Pancreas (tissue), 10 donors: ENCODE measurements around the gene MYO1E. TPM values are rescaled to one million over a fixed set of nuclear protein-coding genes. Genes with fewer than 3 reads are reported as not detected.

Experiments used
- ATAC-seq, 4 donors: fragments of 200-7000 bp; cut with Tn5 transposase; one replicate each; pipeline versions ENCODE4 v1.8.0 to v1.9.1; 2020; ENCODE audit warnings: mild to moderate bottlenecking in 4 of 4, moderate library complexity in 4 of 4
- DNase-seq, 6 donors: peaks; one replicate each; pipeline ENCODE4 v3.0.0-alpha.2; 2020
- FAIRE-seq: peaks from 2 replicates; lab custom pipeline; 2012; peaks lifted over from hg19 to GRCh38; lab: Jason Lieb, UNC
- H3K27ac ChIP-seq, 4 donors: fragments of 200-600 bp; sonication (generic); 1 replicate in 3 of 4; 2 replicates in 1 of 4; pipeline versions ENCODE4 v1.5.0 to v1.8.0; 2020
- H3K27me3 ChIP-seq, 4 donors: fragments of 200-600 bp; one replicate each; pipeline ENCODE4 v1.8.0; 2021
- H3K36me3 ChIP-seq, 3 donors: fragments of 200-600 bp; sonication (generic) in 1 of 3; one replicate each; pipeline versions ENCODE4 v1.5.0 to v1.8.0; 2020 to 2021
- H3K4me1 ChIP-seq, 3 donors: fragments of 200-600 bp; one replicate each; pipeline ENCODE4 v1.8.0; 2021
- H3K4me3 ChIP-seq, 4 donors: fragments of 200-600 bp; sonication (generic) in 2 of 4; one replicate each; pipeline versions ENCODE4 v1.5.0 to v1.8.0; 2020 to 2021
- H3K9me3 ChIP-seq, 4 donors: fragments of 200-600 bp; one replicate each; pipeline ENCODE4 v1.8.0; 2021
- CTCF ChIP-seq, 4 donors: fragments of 200-600 bp; sonication (generic) in 3 of 4; IDR thresholded peaks; one replicate each; pipeline versions ENCODE4 v1.5.0 to v1.8.0; 2021; ENCODE audit warnings: antibody characterized with exemption in 4 of 4
- WGBS, 2 donors: extraction: QIAGEN DNeasy Blood & Tissue Kit; methylation state at CpG; one replicate each; pipeline ENCODE4 v1.1.7; 2013; 5-methylcytosine and 5-hydroxymethylcytosine counted together
- intact Hi-C, 3 donors: fragments of 100-400 bp; cut with DNase I; formaldehyde crosslinking; loops; one replicate each; pipeline versions ENCODE4 v1.11.1 to v1.14.2; 2022
- polyA plus RNA-seq, 2 donors: library from polyadenylated mRNA; stranded (reverse); fragments of 200-250 nt; gene quantifications; one replicate each; pipeline ENCODE4 v1.2.3, GENCODE V29; 2013
- total RNA-seq, 6 donors: library from RNA; stranded (reverse); fragmentation: NEBNext Ultra II Directional in 4 of 6; extraction: Animal tissue kit (Norgen Biotek cat#: 25700) in 4 of 6; gene quantifications; one replicate each; pipeline versions ENCODE4 v1.2.1 to v1.2.4, GENCODE V29; 2021 to 2023
- donor health status: healthy with polysubstance abuse.
- donor health status: DM: no; HTN: no; CAD: no; lungs with moderate emphysema.
- donor health status: DM: no; HTN: no; CAD: no.
- donor health status: control.
- donor health status: control.
- donor health status: Bipolar disorder and iron deficiency.
- donor health status: DM: yes; HTN: yes; CAD: no.
- donor health status: DM: no; HTN: no; CAD: no.
- donor health status: DM: no; HTN: no; CAD: no.
- donor health status: DM: yes; HTN: yes; CAD: no.

The MYO1E gene
- total and polyA plus RNA-seq, 8 donors, result 7.8 to 81.1 (median 25.6) TPM

- no peak for TF ChIP-seq CTCF (IDR thresholded peaks at IDR 0.05)
- ATAC-seq (no peak), DNase-seq (no peak), FAIRE-seq (no peak)
- no peaks in the 10 kb centered on the region for H3K27me3 ChIP-seq
- no peak overlapping the region for H3K27ac ChIP-seq
- intact Hi-C loops, result no loop called here
- H3K4me1 ChIP-seq, result no peaks in the 10 kb centered on the region
- no peak overlapping the region for H3K4me3 ChIP-seq
- peaks cover 0 to 11% (median 0%) of the 10 kb centered on the region in 3 donors for H3K36me3 ChIP-seq
- no peaks in the 10 kb centered on the region for H3K9me3 ChIP-seq
- 95% methylated on average over 2 of the region's 2 CpGs for WGBS, 2 donors
Observed at GRCh38 chr15:59196416-59196815, 176.3 kb downstream of the MYO1E start.

GRCh38 chr15:59194639-59195325 is 177.9 kb downstream of the MYO1E start:
- Histone ChIP-seq H3K27me3 (no peaks in the 10 kb centered on the region), H3K4me3 (no peak overlapping the region), H3K36me3 (peaks cover 0 to 11% (median 0%) of the 10 kb centered on the region in 3 donors), H3K4me1 (no peaks in the 10 kb centered on the region), H3K27ac (no peak overlapping the region), H3K9me3 (no peaks in the 10 kb centered on the region)
- no peak for TF ChIP-seq CTCF (IDR thresholded peaks at IDR 0.05)
- ATAC-seq (no peak), FAIRE-seq (no peak), DNase-seq (no peak)
- intact Hi-C loops, result no loop called here
- WGBS, 2 donors, result 87 to 92% methylated on average over 10 of the region's 10 CpGs

- H3K36me3 ChIP-seq, result peaks cover 0 to 20% (median 0%) of the 10 kb centered on the region in 3 donors
- intact Hi-C loops, result no loop called here
- no peak overlapping the region for H3K27ac ChIP-seq
- no peaks in the 10 kb centered on the region for H3K4me1 ChIP-seq
- no peak for DNase-seq
- H3K9me3 ChIP-seq, result no peaks in the 10 kb centered on the region
- H3K27me3 ChIP-seq, result no peaks in the 10 kb centered on the region
- FAIRE-seq, result no peak
- H3K4me3 ChIP-seq, result no peak overlapping the region
- 82 to 89% methylated on average over 6 of the region's 6 CpGs for WGBS, 2 donors
- TF ChIP-seq CTCF (IDR thresholded peaks at IDR 0.05), result no peak
- ATAC-seq, result no peak
Observed at GRCh38 chr15:59191855-59192237, 180.8 kb downstream of the MYO1E start.

GRCh38 chr15:59190291-59190690 is 182.4 kb downstream of the MYO1E start:
- FAIRE-seq (no peak), DNase-seq (no peak), ATAC-seq (no peak)
- intact Hi-C loops, result no loop called here
- Histone ChIP-seq H3K36me3 (peaks cover 0 to 20% (median 0%) of the 10 kb centered on the region in 3 donors), H3K9me3 (no peaks in the 10 kb centered on the region), H3K27me3 (no peaks in the 10 kb centered on the region), H3K4me1 (no peaks in the 10 kb centered on the region), H3K4me3 (no peak overlapping the region), H3K27ac (no peak overlapping the region)
- TF ChIP-seq CTCF (IDR thresholded peaks at IDR 0.05), result no peak
- 94 to 98% methylated on average over 7 of the region's 7 CpGs for WGBS, 2 donors

GRCh38 chr15:59189241-59189640 is 183.4 kb downstream of the MYO1E start:
- Histone ChIP-seq H3K27ac (no peak overlapping the region), H3K36me3 (peaks cover 0 to 12% (median 0%) of the 10 kb centered on the region in 3 donors), H3K27me3 (no peaks in the 10 kb centered on the region), H3K4me1 (no peaks in the 10 kb centered on the region), H3K9me3 (no peaks in the 10 kb centered on the region), H3K4me3 (no peak overlapping the region)
- 94 to 97% methylated on average over 5 of the region's 5 CpGs for WGBS, 2 donors
- DNase-seq (no peak), ATAC-seq (no peak), FAIRE-seq (no peak)
- intact Hi-C loops, result no loop called here
- TF ChIP-seq CTCF (IDR thresholded peaks at IDR 0.05), result no peak
